ENCODE results near the gene EIF4H.

EIF4H gene

DNA sequence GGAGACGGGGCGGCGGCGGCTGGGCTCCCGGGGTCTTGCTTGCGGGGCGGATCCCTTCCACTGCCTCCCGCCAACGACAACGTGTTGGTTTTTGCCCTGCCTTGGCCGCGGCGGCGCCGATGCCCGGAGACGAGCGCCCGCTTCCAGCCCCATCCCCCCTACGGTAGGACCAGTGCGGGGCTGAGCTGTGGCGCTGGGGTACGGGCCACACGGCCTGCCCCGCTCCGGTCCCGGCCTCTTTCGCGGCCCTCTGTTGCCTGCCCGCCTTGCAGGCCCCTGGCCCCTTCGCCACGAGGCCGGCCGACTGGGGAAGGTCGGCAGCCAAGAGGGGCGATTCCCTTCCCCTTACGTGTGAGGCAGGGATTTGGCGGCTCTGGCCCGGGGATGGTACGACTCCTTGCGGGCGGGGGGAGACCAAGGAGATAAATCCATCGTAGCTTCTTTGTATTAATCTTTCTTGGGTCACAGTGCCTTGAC lies 488 bp downstream of the EIF4H start:
- H3K79me2 ChIP-seq (ENCODE audit: control insufficient read depth, insufficient read depth, low read length, poor library complexity), result peaks cover 36% of the 10 kb centered on the region
- H4K12ac ChIP-seq (ENCODE audit: low read depth, low read length), result peak overlapping the region; percentile 88
- H3K79me1 ChIP-seq (ENCODE audit: low read length), result peaks cover 13% of the 10 kb centered on the region
- H4K91ac ChIP-seq (ENCODE audit: low read depth, low read length), result peak overlapping the region; percentile 98
- H3K23ac ChIP-seq (ENCODE audit: low read length), result no peak overlapping the region
- peak overlapping the region; percentile 96 for H3K4me3 ChIP-seq (ENCODE audit: low read depth, low read length)
- peak in 1 of 2 donors; percentile 42 for DNase-seq
- peaks cover 8 to 9% of the 10 kb centered on the region in 2 experiments for H3K4me1 ChIP-seq (ENCODE audit: control insufficient read depth in 1 of 2, insufficient read depth in 2 of 2, low read length in 2 of 2)
- H3K9ac ChIP-seq (ENCODE audit: low read length), result peak overlapping the region; percentile 92
- no peaks in the 10 kb centered on the region for H3K27me3 ChIP-seq (ENCODE audit: insufficient read depth, low read length)
- peak overlapping the region; percentile 95 for H3K4me2 ChIP-seq (ENCODE audit: low read length)
- H3K9me3 ChIP-seq (ENCODE audit: insufficient read depth, low read depth, low read length), result no peaks in the 10 kb centered on the region
- H3K27ac ChIP-seq (ENCODE audit: low read depth, low read length), result peak overlapping the region; percentile 81
- peak overlapping the region; percentile 100 for H2AK5ac ChIP-seq (ENCODE audit: low read length)
- peaks cover 8 to 20% of the 10 kb centered on the region in 2 experiments for H3K36me3 ChIP-seq (ENCODE audit: control insufficient read depth in 1 of 2, insufficient read depth in 2 of 2, low read length in 2 of 2)
- H2AFZ ChIP-seq (ENCODE audit: insufficient read depth, low read length, poor library complexity), result peak overlapping the region; percentile 73
- peak overlapping the region; percentile 90 for H2BK5ac ChIP-seq (ENCODE audit: low read depth, low read length, poor library complexity)
- H3K18ac ChIP-seq (ENCODE audit: low read length), result peak overlapping the region; percentile 99
- peak overlapping the region; percentile 100 for H3K4ac ChIP-seq (ENCODE audit: low read depth, low read length)
- peak overlapping the region; percentile 100 for H3K14ac ChIP-seq (ENCODE audit: low read length)
- peak overlapping the region; percentile 96 for H2BK120ac ChIP-seq (ENCODE audit: insufficient read depth, low read length, poor library complexity)
- H4K8ac ChIP-seq (ENCODE audit: low read depth, low read length), result peak overlapping the region; percentile 99
- peak overlapping the region; percentile 28 for H2BK12ac ChIP-seq (ENCODE audit: low read length)
- WGBS (ENCODE audit: extremely low coverage, insufficient coverage, insufficient read length), result no CpG with 5 or more reads among the region's 43 CpGs

DNA sequence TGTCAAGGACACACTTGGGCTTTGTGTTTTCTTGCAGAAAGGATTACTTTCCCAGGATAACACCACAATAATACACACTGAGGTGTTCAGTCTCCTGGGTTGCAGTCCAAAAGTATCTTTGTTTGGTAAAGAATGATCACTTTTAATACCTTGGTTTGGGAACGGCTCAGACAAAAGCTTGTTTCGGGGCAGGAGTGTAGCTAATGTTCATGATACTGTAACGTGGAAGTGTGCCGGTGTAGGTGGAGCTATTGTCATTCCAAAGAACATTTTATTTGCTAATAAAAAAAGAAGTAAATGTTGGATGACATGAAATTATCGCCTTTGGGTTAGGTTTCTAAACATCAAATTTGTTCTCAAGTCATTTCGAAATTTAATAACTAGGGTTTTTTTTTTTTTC lies 1.2 kb downstream of the EIF4H start:
- Histone ChIP-seq H4K12ac (ENCODE audit: low read depth, low read length) (no peak overlapping the region), H3K4me2 (ENCODE audit: low read length) (peak overlapping the region; percentile 95), H3K36me3 (ENCODE audit: control insufficient read depth in 1 of 2, insufficient read depth in 2 of 2, low read length in 2 of 2) (peaks cover 8 to 20% of the 10 kb centered on the region in 2 experiments), H3K27me3 (ENCODE audit: insufficient read depth, low read length) (no peaks in the 10 kb centered on the region), H2AK5ac (ENCODE audit: low read length) (no peak overlapping the region), H2BK12ac (ENCODE audit: low read length) (no peak overlapping the region), H3K9me3 (ENCODE audit: insufficient read depth, low read depth, low read length) (no peaks in the 10 kb centered on the region), H4K8ac (ENCODE audit: low read depth, low read length) (no peak overlapping the region), H3K23ac (ENCODE audit: low read length) (no peak overlapping the region), H3K18ac (ENCODE audit: low read length) (no peak overlapping the region), H2BK5ac (ENCODE audit: low read depth, low read length, poor library complexity) (no peak overlapping the region), H3K14ac (ENCODE audit: low read length) (no peak overlapping the region), H3K9ac (ENCODE audit: low read length) (no peak overlapping the region), H4K91ac (ENCODE audit: low read depth, low read length) (no peak overlapping the region), H3K79me1 (ENCODE audit: low read length) (peaks cover 13% of the 10 kb centered on the region), H2AFZ (ENCODE audit: insufficient read depth, low read length, poor library complexity) (no peak overlapping the region), H3K4me1 (ENCODE audit: control insufficient read depth in 1 of 2, insufficient read depth in 2 of 2, low read length in 2 of 2) (peaks cover 8 to 9% of the 10 kb centered on the region in 2 experiments), H2BK120ac (ENCODE audit: insufficient read depth, low read length, poor library complexity) (no peak overlapping the region), H3K27ac (ENCODE audit: low read depth, low read length) (no peak overlapping the region), H3K4me3 (ENCODE audit: low read depth, low read length) (no peak overlapping the region), H3K4ac (ENCODE audit: low read depth, low read length) (peak overlapping the region; percentile 96), H3K79me2 (ENCODE audit: control insufficient read depth, insufficient read depth, low read length, poor library complexity) (peaks cover 39% of the 10 kb centered on the region)
- no CpG with 5 or more reads among the region's 6 CpGs for WGBS (ENCODE audit: extremely low coverage, insufficient coverage, insufficient read length)
- DNase-seq, result no peak

GRCh38 chr7:74176555-74176954 lies 2.4 kb downstream of the EIF4H start:
- Histone ChIP-seq H3K9me3 (ENCODE audit: insufficient read depth, low read depth, low read length) (no peaks in the 10 kb centered on the region), H4K12ac (ENCODE audit: low read depth, low read length) (no peak overlapping the region), H3K4me1 (ENCODE audit: control insufficient read depth in 1 of 2, insufficient read depth in 2 of 2, low read length in 2 of 2) (peaks cover 8 to 9% of the 10 kb centered on the region in 2 experiments), H3K27ac (ENCODE audit: low read depth, low read length) (no peak overlapping the region), H3K27me3 (ENCODE audit: insufficient read depth, low read length) (no peaks in the 10 kb centered on the region), H2BK5ac (ENCODE audit: low read depth, low read length, poor library complexity) (no peak overlapping the region), H3K4me3 (ENCODE audit: low read depth, low read length) (no peak overlapping the region), H3K18ac (ENCODE audit: low read length) (no peak overlapping the region), H3K9ac (ENCODE audit: low read length) (no peak overlapping the region), H3K4me2 (ENCODE audit: low read length) (no peak overlapping the region), H4K91ac (ENCODE audit: low read depth, low read length) (no peak overlapping the region), H3K4ac (ENCODE audit: low read depth, low read length) (peak overlapping the region; percentile 61), H3K79me2 (ENCODE audit: control insufficient read depth, insufficient read depth, low read length, poor library complexity) (peaks cover 43% of the 10 kb centered on the region), H4K8ac (ENCODE audit: low read depth, low read length) (no peak overlapping the region), H2AK5ac (ENCODE audit: low read length) (no peak overlapping the region), H3K36me3 (ENCODE audit: control insufficient read depth in 1 of 2, insufficient read depth in 2 of 2, low read length in 2 of 2) (peaks cover 13 to 25% of the 10 kb centered on the region in 2 experiments), H3K79me1 (ENCODE audit: low read length) (peaks cover 13% of the 10 kb centered on the region), H2AFZ (ENCODE audit: insufficient read depth, low read length, poor library complexity) (no peak overlapping the region), H2BK12ac (ENCODE audit: low read length) (no peak overlapping the region), H3K23ac (ENCODE audit: low read length) (no peak overlapping the region), H3K14ac (ENCODE audit: low read length) (no peak overlapping the region), H2BK120ac (ENCODE audit: insufficient read depth, low read length, poor library complexity) (no peak overlapping the region)
- WGBS (ENCODE audit: extremely low coverage, insufficient coverage, insufficient read length), result no CpG with 5 or more reads among the region's 3 CpGs
- no peak for DNase-seq

DNA sequence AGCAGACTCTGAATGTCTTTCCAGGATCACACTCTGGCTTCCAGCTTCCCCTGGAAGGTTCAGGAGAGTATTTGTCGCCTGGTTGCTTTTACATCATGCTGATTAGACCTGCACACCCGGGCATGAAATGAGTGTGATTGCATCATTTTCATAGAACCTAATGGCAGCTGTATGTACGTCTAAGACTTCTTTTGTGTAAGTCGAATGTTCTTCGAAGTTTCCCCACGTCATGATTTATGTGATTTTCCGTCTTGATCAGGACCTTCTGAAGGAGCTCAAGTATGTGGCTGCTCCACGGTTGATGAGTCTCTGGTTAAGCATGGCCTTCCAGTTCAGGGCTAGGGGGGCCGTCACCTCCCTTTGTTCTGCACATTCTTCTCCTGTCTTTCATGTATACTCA lies 4.5 kb downstream of the EIF4H start:
- Histone ChIP-seq H3K27me3 (ENCODE audit: insufficient read depth, low read length) (no peaks in the 10 kb centered on the region), H2BK12ac (ENCODE audit: low read length) (no peak overlapping the region), H3K36me3 (ENCODE audit: control insufficient read depth in 1 of 2, insufficient read depth in 2 of 2, low read length in 2 of 2) (peaks cover 15 to 34% of the 10 kb centered on the region in 2 experiments), H2BK5ac (ENCODE audit: low read depth, low read length, poor library complexity) (no peak overlapping the region), H3K4me2 (ENCODE audit: low read length) (no peak overlapping the region), H4K91ac (ENCODE audit: low read depth, low read length) (no peak overlapping the region), H2AK5ac (ENCODE audit: low read length) (no peak overlapping the region), H3K14ac (ENCODE audit: low read length) (no peak overlapping the region), H4K8ac (ENCODE audit: low read depth, low read length) (no peak overlapping the region), H3K9ac (ENCODE audit: low read length) (no peak overlapping the region), H3K79me1 (ENCODE audit: low read length) (peaks cover 12% of the 10 kb centered on the region), H3K18ac (ENCODE audit: low read length) (no peak overlapping the region), H3K79me2 (ENCODE audit: control insufficient read depth, insufficient read depth, low read length, poor library complexity) (peaks cover 52% of the 10 kb centered on the region), H3K23ac (ENCODE audit: low read length) (no peak overlapping the region), H3K4ac (ENCODE audit: low read depth, low read length) (peak overlapping the region; percentile 100), H3K9me3 (ENCODE audit: insufficient read depth, low read depth, low read length) (no peaks in the 10 kb centered on the region), H2BK120ac (ENCODE audit: insufficient read depth, low read length, poor library complexity) (no peak overlapping the region), H2AFZ (ENCODE audit: insufficient read depth, low read length, poor library complexity) (no peak overlapping the region), H3K27ac (ENCODE audit: low read depth, low read length) (no peak overlapping the region), H3K4me1 (ENCODE audit: control insufficient read depth in 1 of 2, insufficient read depth in 2 of 2, low read length in 2 of 2) (peaks cover 6 to 12% of the 10 kb centered on the region in 2 experiments), H3K4me3 (ENCODE audit: low read depth, low read length) (no peak overlapping the region), H4K12ac (ENCODE audit: low read depth, low read length) (no peak overlapping the region)
- no CpG with 5 or more reads among the region's 9 CpGs for WGBS (ENCODE audit: extremely low coverage, insufficient coverage, insufficient read length)
- DNase-seq, result peak; percentile 82
